SK-N-SH treated with all-trans-retinoic acid at 6 μM for 48 hours (cell line): Measurements from ENCODE around the gene HHIPL1.

Source experiments
- ATAC-seq: fragments of 200-7000 bp; cut with Tn5 transposase; 3 replicates; pipeline ENCODE4 v1.9.1; 2020; ENCODE audit warnings: mild to moderate bottlenecking, moderate library complexity
- BACH2 ChIP-seq: fragments of 250-450 bp; sonication (Bioruptor Pico); IDR thresholded peaks from 2 replicates; pipeline ENCODE4 v1.9.0; 2021; ENCODE audit warnings: mild to moderate bottlenecking, borderline replicate concordance
- CREB5 ChIP-seq: fragments of 250-450 bp; sonication (Bioruptor Pico); IDR thresholded peaks from 2 replicates; pipeline ENCODE4 v1.5.1; 2020; ENCODE audit warnings: low read depth, mild to moderate bottlenecking, moderate library complexity
- CSDC2 ChIP-seq: fragments of 250-450 bp; sonication (Bioruptor Pico); IDR thresholded peaks from 2 replicates; pipeline ENCODE4 v1.5.0; 2020; ENCODE audit warnings: mild to moderate bottlenecking, moderate library complexity
- CSRNP3 ChIP-seq: fragments of 250-450 bp; sonication (Bioruptor Pico); IDR thresholded peaks from 2 replicates; pipeline ENCODE4 v1.5.1; 2021; ENCODE audit warnings: mild to moderate bottlenecking, moderate library complexity
- ESRRG ChIP-seq: fragments of 250-450 bp; sonication (Bioruptor Pico); IDR thresholded peaks from 2 replicates; pipeline ENCODE4 v1.6.1; 2021; ENCODE audit warnings: mild to moderate bottlenecking
- GLIS3 ChIP-seq: fragments of 250-450 bp; sonication (Bioruptor Pico); IDR thresholded peaks from 2 replicates; pipeline ENCODE4 v1.5.0; 2020; ENCODE audit warnings: mild to moderate bottlenecking, moderate library complexity
- POU6F1 ChIP-seq: fragments of 250-450 bp; sonication (Bioruptor Pico); IDR thresholded peaks from 2 replicates; pipeline ENCODE4 v1.8.0; 2021; ENCODE audit warnings: low read depth, mild to moderate bottlenecking, moderate library complexity, borderline replicate concordance
- PPARA ChIP-seq: fragments of 250-450 bp; sonication (Bioruptor Pico); IDR thresholded peaks from 2 replicates; pipeline ENCODE4 v1.5.0; 2020; ENCODE audit warnings: mild to moderate bottlenecking, borderline replicate concordance
- RARB ChIP-seq: fragments of 250-450 bp; sonication (Bioruptor Pico); IDR thresholded peaks from 2 replicates; pipeline ENCODE4 v1.8.0; 2021; ENCODE audit warnings: mild to moderate bottlenecking, moderate library complexity
- SNAI2 ChIP-seq: fragments of 250-450 bp; sonication (Bioruptor Pico); IDR thresholded peaks from 2 replicates; pipeline ENCODE4 v1.5.0; 2020; ENCODE audit warnings: mild to moderate bottlenecking, moderate library complexity
- TCF4 ChIP-seq: fragments of 250-450 bp; sonication (Bioruptor Pico); IDR thresholded peaks from 2 replicates; pipeline ENCODE4 v1.8.0; 2021; ENCODE audit warnings: mild to moderate bottlenecking, moderate library complexity, borderline replicate concordance
- TOX ChIP-seq: fragments of 250-450 bp; sonication (Bioruptor Pico); IDR thresholded peaks from 2 replicates; pipeline ENCODE4 v1.8.0; 2021; ENCODE audit warnings: mild to moderate bottlenecking, moderate library complexity, borderline replicate concordance
- TSHZ2 ChIP-seq: fragments of 250-450 bp; sonication (Bioruptor Pico); IDR thresholded peaks from 2 replicates; pipeline ENCODE4 v1.5.0; 2020; ENCODE audit warnings: mild to moderate bottlenecking, moderate library complexity
- ZC3H10 ChIP-seq: fragments of 250-450 bp; sonication (Bioruptor Pico); IDR thresholded peaks from 2 replicates; pipeline ENCODE4 v1.5.1; 2021; ENCODE audit warnings: mild to moderate bottlenecking, moderate library complexity
- ZFP3 ChIP-seq: fragments of 250-450 bp; sonication (Bioruptor Pico); IDR thresholded peaks from 2 replicates; pipeline ENCODE4 v1.5.0; 2020; ENCODE audit warnings: mild to moderate bottlenecking, moderate library complexity
- ZFP30 ChIP-seq: fragments of 450-650 bp; formaldehyde crosslinking; IDR thresholded peaks from 2 replicates; pipeline ENCODE4 v1.5.0; 2022; ENCODE audit warnings: mild to moderate bottlenecking, moderate library complexity
- ZNF565 ChIP-seq: fragments of 450-650 bp; formaldehyde crosslinking; conservative IDR thresholded peaks from 2 replicates; pipeline ENCODE4 v1.5.0; 2020; ENCODE audit warnings: low read depth, mild to moderate bottlenecking, moderate library complexity
- ZNF70 ChIP-seq: fragments of 450-650 bp; formaldehyde crosslinking; IDR thresholded peaks from 2 replicates; pipeline ENCODE4 v1.5.0; 2020; ENCODE audit warnings: mild to moderate bottlenecking, moderate library complexity

Gene HHIPL1

GRCh38 chr14:99717682-99718013, 72.7 kb downstream of the HHIPL1 start:
- ATAC-seq, result no peak
- TF ChIP-seq ZFP30 (no peak), ESRRG (CRISPR knock-in tag) (no peak), ZFP3 (no peak), GLIS3 (CRISPR knock-in tag) (no peak), CSDC2 (CRISPR knock-in tag) (no peak), PPARA (CRISPR knock-in tag) (no peak), ZNF70 (CRISPR knock-in tag) (no peak), ZNF565 (CRISPR knock-in tag) (no peak), RARB (CRISPR knock-in tag) (no peak), POU6F1 (CRISPR knock-in tag) (no peak), CSRNP3 (CRISPR knock-in tag) (no peak), TSHZ2 (no peak), CREB5 (CRISPR knock-in tag) (no peak), ZC3H10 (no peak), SNAI2 (CRISPR knock-in tag) (no peak)

GRCh38 chr14:99718031-99718810, 73.3 kb downstream of the HHIPL1 start:
- no peak for TF ChIP-seq ZFP30
- TF ChIP-seq RARB (CRISPR knock-in tag), result no peak
- no peak for TF ChIP-seq TCF4 (CRISPR knock-in tag)
- TF ChIP-seq TOX (CRISPR knock-in tag), result no peak
- no peak for TF ChIP-seq SNAI2 (CRISPR knock-in tag)
- TF ChIP-seq POU6F1 (CRISPR knock-in tag), result no peak
- TF ChIP-seq TSHZ2, result no peak
- TF ChIP-seq BACH2 (CRISPR knock-in tag), result no peak
- no peak for TF ChIP-seq CREB5 (CRISPR knock-in tag)
- no peak for TF ChIP-seq CSRNP3 (CRISPR knock-in tag)
- TF ChIP-seq ZC3H10, result no peak
- TF ChIP-seq CSDC2 (CRISPR knock-in tag), result no peak
- ATAC-seq, result no peak
